Stimulated activated CD4-positive, alpha-beta T cell treated with anti-CD3 and anti-CD28 coated beads, Interleukin-15, amount 100 ng/mL, for 48 hours (primary cell): Measurements from ENCODE around the gene HDLBP.

Experiments
- DNase-seq, 2 donors: peaks; one replicate each; pipeline ENCODE4 v3.0.0-alpha.2; 2020; ENCODE audit warnings: low read depth in 2 of 2

The HDLBP gene

GRCh38 chr2:241315093-241315878, at the start of gene HDLBP:
Gene HDLBP (minus strand): TSS chr2:241315672. CDS start chr2:241266869, 48,803 bp downstream.
- peak; percentile 99 to 100 for DNase-seq

GRCh38 chr2:241364781-241365180, 49.3 kb upstream of the HDLBP start:
- DNase-seq, result no peak

GRCh38 chr2:241363426-241363825, 48.0 kb upstream of the HDLBP start:
- DNase-seq, result no peak

- DNase-seq, result no peak
Measured at GRCh38 chr2:241359481-241360045, 44.1 kb upstream of the HDLBP start.

GRCh38 chr2:241358470-241358869, 43.0 kb upstream of the HDLBP start:
- no peak for DNase-seq

- DNase-seq, result no peak
Measured at GRCh38 chr2:241357531-241357930, 42.1 kb upstream of the HDLBP start.

- DNase-seq, result no peak
Measured at GRCh38 chr2:241356871-241357260, 41.4 kb upstream of the HDLBP start.

- DNase-seq, result peak; percentile 95 to 98
Measured at GRCh38 chr2:241355983-241356870, 40.8 kb upstream of the HDLBP start, which contains the start of gene FARP2. Gene FARP2 (plus strand): TSS chr2:241356285. CDS start chr2:241373108, 16,823 bp downstream.

- DNase-seq, result peak; percentile 64 to 83
Measured at GRCh38 chr2:241354668-241355658, 39.5 kb upstream of the HDLBP start.

- DNase-seq, result no peak
Measured at GRCh38 chr2:241352227-241352626, 36.8 kb upstream of the HDLBP start.

- no peak for DNase-seq
Measured at GRCh38 chr2:241351640-241352031, 36.2 kb upstream of the HDLBP start.

- no peak for DNase-seq
Measured at GRCh38 chr2:241350878-241351639, 35.6 kb upstream of the HDLBP start.

- no peak for DNase-seq
Measured at GRCh38 chr2:241350530-241350877, 35.0 kb upstream of the HDLBP start.

GRCh38 chr2:241349941-241350340, 34.5 kb upstream of the HDLBP start:
- no peak for DNase-seq

GRCh38 chr2:241344925-241345651, 29.6 kb upstream of the HDLBP start:
- DNase-seq, result no peak

GRCh38 chr2:241340631-241341163, 25.2 kb upstream of the HDLBP start:
- no peak for DNase-seq

- DNase-seq, result no peak
Measured at GRCh38 chr2:241339839-241340630, 24.6 kb upstream of the HDLBP start.

GRCh38 chr2:241334813-241335212, 19.3 kb upstream of the HDLBP start:
- no peak for DNase-seq

- DNase-seq, result no peak
Measured at GRCh38 chr2:241330616-241330981, 15.1 kb upstream of the HDLBP start.
